ENCODE results near the gene ZNF133. TPM values are rescaled to one million over a fixed set of nuclear protein-coding genes. Genes with fewer than 3 reads are reported as not detected.

Gene ZNF133
- total RNA-seq, 1 donor = 19.5 TPM

- peaks cover 7% of the 10 kb centered on the region for H3K27me3 ChIP-seq (ENCODE audit: insufficient read depth, low read length)
- no peaks in the 10 kb centered on the region for H3K79me2 ChIP-seq (ENCODE audit: insufficient read depth, low read length)
- TF ChIP-seq CTCF (IDR thresholded peaks at IDR 0.05; ENCODE audit: extremely low read depth, low read depth, low read length) = no peak
Measured at GRCh38 chr20:18250217-18250616, 38.1 kb upstream of the ZNF133 start.

DNA sequence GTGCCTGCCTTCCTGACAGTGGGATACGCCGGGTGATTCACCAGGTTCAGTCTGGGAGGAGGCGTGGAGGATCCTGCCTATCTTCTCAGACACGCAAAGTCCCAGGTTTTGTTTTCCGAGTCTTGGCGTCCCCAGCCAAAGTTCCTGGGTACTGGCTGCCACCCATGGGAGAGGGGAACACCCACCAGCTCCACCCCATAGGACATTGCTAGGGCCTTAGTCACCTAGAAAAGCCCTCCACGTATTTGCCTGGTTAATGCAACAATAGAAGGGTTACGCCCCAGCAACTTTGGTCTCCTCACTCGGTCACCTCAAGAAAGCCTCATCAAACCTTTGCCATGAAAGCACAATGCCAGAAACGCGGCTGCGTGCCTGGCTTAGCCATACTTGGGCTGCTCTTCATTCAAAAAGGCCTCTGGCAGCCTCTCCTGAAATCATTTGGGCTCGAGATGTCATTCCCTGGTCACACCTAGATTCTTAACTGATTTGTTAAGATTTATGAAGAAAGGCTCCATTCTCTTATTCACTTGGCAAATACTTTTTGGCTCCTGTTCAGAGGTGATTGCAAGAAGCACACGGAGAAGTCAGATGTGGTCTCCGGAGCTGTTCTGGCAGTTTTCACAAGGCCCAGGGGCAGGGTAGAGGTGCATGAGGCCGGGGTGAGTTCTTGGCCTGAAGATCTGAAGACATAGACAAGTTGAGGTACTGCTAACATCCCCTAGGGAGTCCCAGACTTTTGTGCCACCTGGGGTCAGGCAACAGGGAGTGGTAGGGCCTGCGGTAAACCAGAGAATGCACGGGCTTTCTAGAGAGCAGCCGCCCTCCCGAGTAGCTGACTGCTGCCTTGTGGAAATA lies 35.5 kb upstream of the ZNF133 start:
- no peaks in the 10 kb centered on the region for H3K4me1 ChIP-seq (ENCODE audit: insufficient read depth, low read length)

More at GRCh38 chr20:18250217-18250616, 38.1 kb upstream of the ZNF133 start:
- DNase-seq (ENCODE audit: insufficient read length, low spot score, missing footprints) = no peak
- Histone ChIP-seq H2AFZ (ENCODE audit: low read length) (no peak overlapping the region), H3K4me2 (ENCODE audit: insufficient read depth, low read length) (no peak overlapping the region), H3K36me3 (ENCODE audit: insufficient read depth, low read length) (no peaks in the 10 kb centered on the region), H3K4me3 (ENCODE audit: insufficient read depth, low read length) (no peak overlapping the region), H3K27ac (ENCODE audit: low read depth, low read length) (no peak overlapping the region), H3K4me1 (ENCODE audit: insufficient read depth, low read length) (no peaks in the 10 kb centered on the region), H3K9me3 (ENCODE audit: low read depth, low read length) (no peaks in the 10 kb centered on the region), H4K20me1 (ENCODE audit: insufficient read depth, low read length) (no peaks in the 10 kb centered on the region)

GRCh38 chr20:18254615-18255014 lies 33.7 kb upstream of the ZNF133 start:
- no peak overlapping the region for H3K4me2 ChIP-seq (ENCODE audit: insufficient read depth, low read length)
- DNase-seq (ENCODE audit: insufficient read length, low spot score, missing footprints) = no peak
- H3K36me3 ChIP-seq (ENCODE audit: insufficient read depth, low read length) = no peaks in the 10 kb centered on the region

More for the DNA sequence above, 35.5 kb upstream of the ZNF133 start:
- H3K9me3 ChIP-seq (ENCODE audit: low read depth, low read length) = no peaks in the 10 kb centered on the region
- H3K4me2 ChIP-seq (ENCODE audit: insufficient read depth, low read length) = no peak overlapping the region
- no peak overlapping the region for H2AFZ ChIP-seq (ENCODE audit: low read length)
- H3K4me3 ChIP-seq (ENCODE audit: insufficient read depth, low read length) = no peak overlapping the region
- no peak overlapping the region for H3K27ac ChIP-seq (ENCODE audit: low read depth, low read length)
- no peaks in the 10 kb centered on the region for H3K79me2 ChIP-seq (ENCODE audit: insufficient read depth, low read length)
- H3K36me3 ChIP-seq (ENCODE audit: insufficient read depth, low read length) = no peaks in the 10 kb centered on the region
- DNase-seq (ENCODE audit: insufficient read length, low spot score, missing footprints) = no peak
- no peak for TF ChIP-seq CTCF (IDR thresholded peaks at IDR 0.05; ENCODE audit: extremely low read depth, low read depth, low read length)
- no peaks in the 10 kb centered on the region for H4K20me1 ChIP-seq (ENCODE audit: insufficient read depth, low read length)
- peaks cover 7% of the 10 kb centered on the region for H3K27me3 ChIP-seq (ENCODE audit: insufficient read depth, low read length)

More at GRCh38 chr20:18254615-18255014, 33.7 kb upstream of the ZNF133 start:
- Histone ChIP-seq H3K4me1 (ENCODE audit: insufficient read depth, low read length) (no peaks in the 10 kb centered on the region), H2AFZ (ENCODE audit: low read length) (no peak overlapping the region), H3K4me3 (ENCODE audit: insufficient read depth, low read length) (no peak overlapping the region), H3K27me3 (ENCODE audit: insufficient read depth, low read length) (peaks cover 7% of the 10 kb centered on the region), H3K27ac (ENCODE audit: low read depth, low read length) (no peak overlapping the region), H4K20me1 (ENCODE audit: insufficient read depth, low read length) (no peaks in the 10 kb centered on the region), H3K79me2 (ENCODE audit: insufficient read depth, low read length) (no peaks in the 10 kb centered on the region), H3K9me3 (ENCODE audit: low read depth, low read length) (no peaks in the 10 kb centered on the region)
- no peak for TF ChIP-seq CTCF (IDR thresholded peaks at IDR 0.05; ENCODE audit: extremely low read depth, low read depth, low read length)

All from osteoblast (primary cell).